Measurements from ENCODE around the gene ESR2. TPM values are rescaled to one million over a fixed set of nuclear protein-coding genes. Genes with fewer than 3 reads are reported as not detected.

The ESR2 gene
- 0.49 TPM for polyA plus RNA-seq (2012; ENCODE audit: insufficient read depth, insufficient read length, low read depth)

- Histone ChIP-seq H3K9me3 (no peaks in the 10 kb centered on the region), H3K4me1 (no peaks in the 10 kb centered on the region), H3K36me3 (no peaks in the 10 kb centered on the region), H3K27me3 (peaks cover 13% of the 10 kb centered on the region), H3K4me3 (ENCODE audit: low read depth, low read length) (peak within 1 kb of the TSS; percentile 58)
- DNase-seq, result peak; percentile 48
- TF ChIP-seq CTCF (IDR thresholded peaks at IDR 0.05; ENCODE audit: low read depth, low read length), result peak; percentile 30; the same call in 1 of the 2 replicates
These were observed at the start of gene ESR2 for GRCh38 chr14:64293976-64294671. Gene ESR2, minus strand, starts transcription at chr14:64294371. Its CDS starts 11,386 bp downstream, at chr14:64282985.

GRCh38 chr14:64340560-64341196 is 46.5 kb upstream of the ESR2 start:
- H3K4me3 ChIP-seq (ENCODE audit: low read depth, low read length), result no peak overlapping the region
- TF ChIP-seq CTCF (IDR thresholded peaks at IDR 0.05; ENCODE audit: low read depth, low read length), result no peak
- DNase-seq, result no peak

GRCh38 chr14:64338616-64339316 is 44.6 kb upstream of the ESR2 start:
- TF ChIP-seq CTCF (IDR thresholded peaks at IDR 0.05; ENCODE audit: low read depth, low read length), result no peak
- peak; percentile 97 for DNase-seq
- H3K4me1 ChIP-seq, result 0 out of 2 replicates have a peak, but pooled peaks cover 6% of the 10 kb centered on the region
- H3K36me3 ChIP-seq, result no peaks in the 10 kb centered on the region
- no peaks in the 10 kb centered on the region for H3K27me3 ChIP-seq
- H3K4me3 ChIP-seq (ENCODE audit: low read depth, low read length), result peak overlapping the region; percentile 86
- no peaks in the 10 kb centered on the region for H3K9me3 ChIP-seq

More at GRCh38 chr14:64340560-64341196, 46.5 kb upstream of the ESR2 start:
- no peaks in the 10 kb centered on the region for H3K27me3 ChIP-seq
- no peaks in the 10 kb centered on the region for H3K9me3 ChIP-seq
- H3K36me3 ChIP-seq, result no peaks in the 10 kb centered on the region
- 0 out of 2 replicates have a peak, but pooled peaks cover 6% of the 10 kb centered on the region for H3K4me1 ChIP-seq

GRCh38 chr14:64337888-64338615 is 43.9 kb upstream of the ESR2 start:
- Histone ChIP-seq H3K36me3 (no peaks in the 10 kb centered on the region), H3K27me3 (no peaks in the 10 kb centered on the region), H3K4me1 (0 out of 2 replicates have a peak, but pooled peaks cover 6% of the 10 kb centered on the region), H3K4me3 (ENCODE audit: low read depth, low read length) (peak overlapping the region; percentile 86), H3K9me3 (no peaks in the 10 kb centered on the region)
- TF ChIP-seq CTCF (IDR thresholded peaks at IDR 0.05; ENCODE audit: low read depth, low read length), result peak; percentile 32; the same call in 1 of the 2 replicates
- DNase-seq, result peak; percentile 77

GRCh38 chr14:64329149-64329548 is 35.0 kb upstream of the ESR2 start:
- Histone ChIP-seq H3K27me3 (no peaks in the 10 kb centered on the region), H3K4me1 (no peaks in the 10 kb centered on the region), H3K4me3 (ENCODE audit: low read depth, low read length) (no peak overlapping the region), H3K9me3 (no peaks in the 10 kb centered on the region), H3K36me3 (no peaks in the 10 kb centered on the region)
- TF ChIP-seq CTCF (IDR thresholded peaks at IDR 0.05; ENCODE audit: low read depth, low read length), result no peak
- no peak for DNase-seq

All from BE2C (cell line).